ENCODE data around the gene FRRS1.

FRRS1 gene

GRCh38 chr1:99728494-99729235 is 37.8 kb downstream of the FRRS1 start:
- DNase-seq (ENCODE audit: low spot score) = no peak

- DNase-seq (ENCODE audit: low spot score) = no peak
These were observed 38.8 kb downstream of the FRRS1 start for GRCh38 chr1:99727575-99728185.

- DNase-seq (ENCODE audit: low spot score) = no peak
These were observed 39.6 kb downstream of the FRRS1 start for GRCh38 chr1:99726818-99727217.

- no peak for DNase-seq (ENCODE audit: low spot score)
These were observed 40.0 kb downstream of the FRRS1 start for GRCh38 chr1:99726407-99726806.

- no peak for DNase-seq (ENCODE audit: low spot score)
These were observed 40.4 kb downstream of the FRRS1 start for GRCh38 chr1:99725996-99726395.

- DNase-seq (ENCODE audit: low spot score) = no peak
These were observed 43.2 kb downstream of the FRRS1 start for GRCh38 chr1:99723251-99723650.

GRCh38 chr1:99717005-99717404 is 49.4 kb downstream of the FRRS1 start:
- DNase-seq (ENCODE audit: low spot score) = no peak

- DNase-seq (ENCODE audit: low spot score) = no peak
These were observed 53.4 kb downstream of the FRRS1 start for GRCh38 chr1:99713006-99713405.

- no peak for DNase-seq (ENCODE audit: low spot score)
These were observed 55.4 kb downstream of the FRRS1 start for GRCh38 chr1:99710994-99711393.

- no peak for DNase-seq (ENCODE audit: low spot score)
These were observed 58.8 kb downstream of the FRRS1 start for GRCh38 chr1:99707535-99708142.

GRCh38 chr1:99705385-99705784 is 61.0 kb downstream of the FRRS1 start:
- no peak for DNase-seq (ENCODE audit: low spot score)

GRCh38 chr1:99704356-99704816 is 62.0 kb downstream of the FRRS1 start:
- no peak for DNase-seq (ENCODE audit: low spot score)

GRCh38 chr1:99702221-99702620 is 64.2 kb downstream of the FRRS1 start:
- DNase-seq (ENCODE audit: low spot score) = no peak

GRCh38 chr1:99700020-99700419 is 66.4 kb downstream of the FRRS1 start:
- no peak for DNase-seq (ENCODE audit: low spot score)

- no peak for DNase-seq (ENCODE audit: low spot score)
These were observed 68.9 kb downstream of the FRRS1 start for GRCh38 chr1:99697580-99697979.

- no peak for DNase-seq (ENCODE audit: low spot score)
These were observed 69.8 kb downstream of the FRRS1 start for GRCh38 chr1:99696616-99697015.

GRCh38 chr1:99691175-99691574 is 75.3 kb downstream of the FRRS1 start:
- DNase-seq (ENCODE audit: low spot score) = no peak

- DNase-seq (ENCODE audit: low spot score) = peak; percentile 75
These were observed 80.8 kb downstream of the FRRS1 start for GRCh38 chr1:99685516-99686180.

- DNase-seq (ENCODE audit: low spot score) = no peak
These were observed 84.1 kb downstream of the FRRS1 start for GRCh38 chr1:99682291-99682751.

- no peak for DNase-seq (ENCODE audit: low spot score)
These were observed 84.9 kb downstream of the FRRS1 start for GRCh38 chr1:99681583-99681982.

- DNase-seq (ENCODE audit: low spot score) = no peak
These were observed 86.2 kb downstream of the FRRS1 start for GRCh38 chr1:99680270-99680669.

- DNase-seq (ENCODE audit: low spot score) = no peak
These were observed 89.0 kb downstream of the FRRS1 start for GRCh38 chr1:99677416-99677815.

GRCh38 chr1:99676876-99677275 is 89.6 kb downstream of the FRRS1 start:
- DNase-seq (ENCODE audit: low spot score) = no peak
